AG09309 (cell line): ENCODE measurements around the gene CLRN2.

Source experiments
- DNase-seq: peaks from one replicate; pipeline ENCODE4 v3.0.0-alpha.2; 2010; ENCODE audit warnings: low read depth
- H3K4me3 ChIP-seq: 2 replicates; pipeline ENCODE4 v1.5.1; 2011; ENCODE audit warnings: mild to moderate bottlenecking, low read depth, low read length, moderate library complexity; ENCODE audit not compliant: control insufficient read depth
- CTCF ChIP-seq: IDR thresholded peaks from 2 replicates; pipeline ENCODE4 v1.5.1; 2011; ENCODE audit warnings: mild to moderate bottlenecking, low read depth, low read length, inconsistent platforms; ENCODE audit not compliant: insufficient read depth, control insufficient read depth; ENCODE audit errors: missing control alignments

Gene CLRN2

DNA sequence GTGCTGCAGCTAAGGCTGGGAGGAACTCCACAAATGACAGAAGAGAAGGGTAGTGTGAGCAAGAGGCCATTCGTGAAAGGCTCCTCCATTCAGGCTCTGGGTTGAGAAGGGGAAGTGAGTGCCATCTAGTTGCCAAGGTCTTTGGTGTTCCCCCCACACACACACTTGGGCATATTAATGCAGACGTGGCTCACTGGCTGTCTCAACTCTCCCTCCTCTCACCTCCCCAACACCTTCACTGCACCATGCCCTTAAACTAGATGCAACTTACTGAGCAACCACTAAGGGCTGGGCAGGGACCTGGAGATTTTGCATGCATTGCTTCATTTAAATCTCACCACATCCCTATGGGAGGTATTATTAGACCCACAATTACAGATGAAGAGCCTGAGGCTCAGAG, 8.7 kb downstream of the CLRN2 start:
- DNase-seq = no peak
- TF ChIP-seq CTCF = no peak

DNA sequence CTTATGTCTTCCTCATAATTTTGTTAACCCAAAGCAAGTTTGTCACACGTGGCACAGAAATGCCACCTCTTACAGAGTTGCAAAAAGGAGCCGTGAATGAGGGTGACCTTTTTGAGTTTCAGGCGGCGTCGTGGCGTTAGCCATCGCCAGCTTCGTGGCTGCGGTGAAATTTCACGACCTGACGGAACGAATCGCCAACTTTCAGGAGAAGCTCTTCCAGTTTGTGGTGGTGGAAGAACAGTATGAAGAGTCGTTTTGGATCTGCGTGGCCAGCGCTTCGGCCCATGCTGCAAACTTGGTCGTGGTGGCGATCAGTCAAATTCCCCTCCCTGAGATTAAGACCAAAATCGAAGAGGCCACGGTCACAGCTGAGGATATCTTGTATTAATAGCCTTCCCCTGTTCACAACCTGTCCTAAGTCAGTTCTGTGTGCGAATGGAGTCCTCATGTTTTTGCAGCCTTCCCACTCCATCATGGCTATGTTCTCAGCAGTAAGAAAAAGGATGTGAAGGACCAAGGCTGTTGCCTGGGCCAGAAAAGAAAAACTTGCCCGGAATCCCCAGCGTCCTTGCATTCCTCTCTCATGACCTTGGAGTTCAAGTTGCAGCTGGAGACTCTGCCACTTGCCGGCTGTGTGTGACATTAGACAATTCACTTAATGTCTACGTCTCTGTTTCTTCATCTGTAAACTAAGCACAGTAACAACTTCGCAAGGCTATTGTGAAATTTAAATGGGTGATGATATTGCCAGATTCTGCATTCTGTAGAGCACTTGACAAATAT, 11.9 kb downstream of the CLRN2 start:
- no peak for DNase-seq
- no peak overlapping the region for H3K4me3 ChIP-seq
- no peak for TF ChIP-seq CTCF

More for the DNA sequence above, 8.7 kb downstream of the CLRN2 start:
- no peak overlapping the region for H3K4me3 ChIP-seq

- DNase-seq = no peak
- no peak overlapping the region for H3K4me3 ChIP-seq
- no peak for TF ChIP-seq CTCF
Observed at GRCh38 chr4:17528551-17529165, 13.7 kb downstream of the CLRN2 start.

- no peak overlapping the region for H3K4me3 ChIP-seq
- no peak for DNase-seq
- no peak for TF ChIP-seq CTCF
Observed at GRCh38 chr4:17531538-17532285, 16.7 kb downstream of the CLRN2 start.

DNA sequence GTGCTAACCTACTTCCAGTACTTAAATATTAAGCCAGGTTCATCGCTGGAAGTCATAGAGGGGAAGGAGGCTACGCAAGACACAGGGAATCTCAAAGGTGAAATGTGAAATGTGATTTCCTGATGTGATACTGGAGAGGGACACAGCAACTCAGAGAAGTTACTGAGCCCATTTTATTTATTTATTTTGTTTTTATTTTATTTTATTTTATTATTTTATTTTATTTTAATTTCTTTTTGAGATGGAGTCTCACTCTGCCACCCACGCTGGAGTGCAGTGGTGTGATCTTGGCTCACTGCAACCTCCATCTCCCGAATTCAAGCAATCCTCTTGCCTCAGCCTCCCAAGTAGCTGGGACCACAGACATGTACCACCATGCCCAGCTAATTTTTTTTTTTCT, 19.7 kb downstream of the CLRN2 start:
- no peak for DNase-seq
- TF ChIP-seq CTCF = no peak
- H3K4me3 ChIP-seq = no peak overlapping the region

GRCh38 chr4:17535242-17535641, 20.3 kb downstream of the CLRN2 start:
- no peak overlapping the region for H3K4me3 ChIP-seq
- no peak for DNase-seq
- no peak for TF ChIP-seq CTCF
